ENCODE data around the gene CTXN1.
"Not testable (repeated sequence)": the region's sequence is repeated elsewhere in the genome, so short reads cannot be mapped to it uniquely, and the experiment has no call there.

The CTXN1 gene

DNA sequence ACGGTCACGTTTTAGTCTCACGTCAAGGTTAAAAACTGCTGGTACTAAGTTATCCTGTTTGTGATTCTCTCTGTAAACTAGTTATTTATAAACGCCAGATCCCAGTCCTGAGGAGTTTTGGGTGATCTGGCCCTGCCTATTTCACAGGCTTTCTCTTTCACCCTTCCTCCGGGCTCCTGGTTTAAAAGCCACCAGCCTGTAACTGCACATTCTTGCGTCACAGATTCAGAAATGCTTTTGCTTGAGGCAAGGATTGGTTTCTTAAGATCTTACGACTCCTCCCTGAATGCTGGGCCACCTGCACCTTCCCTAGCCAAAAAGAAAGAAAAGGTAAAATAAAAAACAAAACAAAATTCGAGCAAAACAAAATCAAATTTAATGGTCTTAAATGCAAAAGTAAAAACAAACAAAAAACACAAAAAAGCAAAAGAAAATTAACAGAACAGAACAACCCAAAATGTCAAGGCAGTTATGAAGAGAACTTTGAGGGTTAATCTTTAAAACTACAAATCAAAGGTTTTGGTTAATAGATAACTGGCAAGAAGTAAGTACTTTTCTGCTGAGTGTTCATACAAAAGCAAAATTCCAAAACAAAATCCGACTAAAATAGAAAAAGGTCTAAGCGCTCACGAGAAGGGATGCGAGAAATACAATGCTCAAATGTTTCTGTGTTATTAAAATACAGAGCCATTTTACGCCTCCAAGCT is 36.1 kb upstream of the CTXN1 start:
- no peak for DNase-seq (ENCODE audit: low spot score)
- TF ChIP-seq, protein P1, sequence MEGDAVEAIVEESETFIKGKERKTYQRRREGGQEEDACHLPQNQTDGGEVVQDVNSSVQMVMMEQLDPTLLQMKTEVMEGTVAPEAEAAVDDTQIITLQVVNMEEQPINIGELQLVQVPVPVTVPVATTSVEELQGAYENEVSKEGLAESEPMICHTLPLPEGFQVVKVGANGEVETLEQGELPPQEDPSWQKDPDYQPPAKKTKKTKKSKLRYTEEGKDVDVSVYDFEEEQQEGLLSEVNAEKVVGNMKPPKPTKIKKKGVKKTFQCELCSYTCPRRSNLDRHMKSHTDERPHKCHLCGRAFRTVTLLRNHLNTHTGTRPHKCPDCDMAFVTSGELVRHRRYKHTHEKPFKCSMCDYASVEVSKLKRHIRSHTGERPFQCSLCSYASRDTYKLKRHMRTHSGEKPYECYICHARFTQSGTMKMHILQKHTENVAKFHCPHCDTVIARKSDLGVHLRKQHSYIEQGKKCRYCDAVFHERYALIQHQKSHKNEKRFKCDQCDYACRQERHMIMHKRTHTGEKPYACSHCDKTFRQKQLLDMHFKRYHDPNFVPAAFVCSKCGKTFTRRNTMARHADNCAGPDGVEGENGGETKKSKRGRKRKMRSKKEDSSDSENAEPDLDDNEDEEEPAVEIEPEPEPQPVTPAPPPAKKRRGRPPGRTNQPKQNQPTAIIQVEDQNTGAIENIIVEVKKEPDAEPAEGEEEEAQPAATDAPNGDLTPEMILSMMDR (IDR thresholded peaks at IDR 0.05), result no peak
- H3K4me3 ChIP-seq, result no peak overlapping the region
- no peak overlapping the region for H3K27ac ChIP-seq

DNA sequence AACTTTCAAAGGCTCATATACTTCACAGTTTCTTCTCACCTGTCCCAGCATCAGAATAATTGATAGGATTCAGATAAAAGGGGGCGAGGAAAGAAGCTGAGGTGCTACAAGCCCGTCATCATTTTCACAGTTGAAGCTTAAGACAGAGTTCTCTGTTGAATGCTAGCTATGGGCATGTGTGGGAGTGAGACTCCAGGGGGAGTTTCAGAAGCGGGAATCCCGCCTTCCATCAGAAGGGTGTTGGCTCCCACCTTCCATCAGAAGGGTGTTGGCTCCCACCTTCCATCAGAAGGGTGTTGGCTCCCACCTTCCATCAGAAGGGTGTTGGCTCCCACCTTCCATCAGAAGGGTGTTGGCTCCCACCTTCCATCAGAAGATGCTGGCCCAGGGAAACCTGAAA is 35.1 kb upstream of the CTXN1 start:
- not testable (repeated sequence) for H3K27ac ChIP-seq; H3K4me3 ChIP-seq; DNase-seq (ENCODE audit: low spot score)

DNA sequence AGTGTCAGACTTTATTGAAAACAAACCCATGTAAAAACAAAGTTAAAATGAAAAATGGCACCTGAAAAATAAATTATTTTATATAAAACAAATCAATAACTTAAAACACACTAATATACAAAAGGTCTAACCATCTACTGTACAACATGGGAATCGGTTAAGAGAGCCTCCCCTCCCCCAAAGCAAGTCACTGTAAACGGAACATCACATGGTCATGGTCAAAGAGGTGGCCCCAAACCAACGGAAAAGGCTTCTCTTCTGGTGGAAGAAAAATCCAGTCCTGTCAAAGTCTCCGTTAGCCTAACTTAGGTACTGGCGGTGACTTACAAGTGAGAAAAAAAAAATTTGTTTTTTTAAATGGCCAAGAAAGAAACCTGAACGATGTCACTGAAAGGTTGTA is 33.3 kb upstream of the CTXN1 start:
- TF ChIP-seq, protein P1 (IDR thresholded peaks at IDR 0.05), result no peak
- Histone ChIP-seq H3K27ac (no peak overlapping the region), H3K4me3 (no peak overlapping the region)
- no peak for DNase-seq (ENCODE audit: low spot score)

DNA sequence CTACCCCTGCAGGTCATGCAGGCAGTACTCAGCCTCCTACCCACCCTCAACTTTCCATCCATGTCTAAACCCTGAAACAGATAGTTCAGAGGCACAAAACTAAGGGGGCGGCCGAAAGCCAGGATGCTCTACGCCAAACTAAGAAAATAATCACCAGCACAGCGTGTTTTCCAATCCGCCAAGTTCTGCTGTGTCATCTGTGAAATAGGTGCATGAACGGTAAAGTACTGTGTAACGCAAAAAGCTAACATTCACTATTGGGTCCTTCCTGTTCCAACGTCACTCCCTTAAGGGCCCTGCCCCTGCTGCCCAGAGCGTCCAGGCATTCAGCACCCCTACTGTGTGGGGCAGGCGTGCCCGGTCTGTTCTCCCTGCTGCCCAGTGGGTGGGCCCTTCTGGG is 29.8 kb upstream of the CTXN1 start:
- DNase-seq (ENCODE audit: low spot score), result no peak
- H3K27ac ChIP-seq, result no peak overlapping the region
- TF ChIP-seq, protein P1 (IDR thresholded peaks at IDR 0.05), result no peak
- H3K4me3 ChIP-seq, result no peak overlapping the region

DNA sequence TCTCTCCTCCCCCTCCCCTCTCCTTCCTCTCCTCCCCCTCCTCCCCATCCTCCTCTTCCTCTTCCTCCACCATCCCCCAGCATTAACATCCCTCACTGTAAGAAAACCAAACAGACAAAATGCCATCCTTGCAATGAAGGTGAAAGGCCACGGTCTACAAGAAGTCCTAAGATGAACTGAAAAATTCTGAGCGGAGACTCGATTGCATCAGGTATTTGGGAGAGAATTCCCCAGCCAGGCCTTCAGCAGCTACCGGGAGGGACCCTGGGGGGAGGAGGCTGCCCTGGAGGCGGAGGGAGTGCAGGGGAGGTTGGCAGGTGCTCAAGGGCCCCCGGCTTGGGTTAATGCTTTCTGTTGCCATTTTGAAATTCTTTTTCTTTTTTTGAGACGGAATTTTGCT is 27.6 kb upstream of the CTXN1 start:
- DNase-seq (ENCODE audit: low spot score), result no peak
- no peak overlapping the region for H3K4me3 ChIP-seq
- TF ChIP-seq, protein P1 (IDR thresholded peaks at IDR 0.05), result no peak
- no peak overlapping the region for H3K27ac ChIP-seq

DNA sequence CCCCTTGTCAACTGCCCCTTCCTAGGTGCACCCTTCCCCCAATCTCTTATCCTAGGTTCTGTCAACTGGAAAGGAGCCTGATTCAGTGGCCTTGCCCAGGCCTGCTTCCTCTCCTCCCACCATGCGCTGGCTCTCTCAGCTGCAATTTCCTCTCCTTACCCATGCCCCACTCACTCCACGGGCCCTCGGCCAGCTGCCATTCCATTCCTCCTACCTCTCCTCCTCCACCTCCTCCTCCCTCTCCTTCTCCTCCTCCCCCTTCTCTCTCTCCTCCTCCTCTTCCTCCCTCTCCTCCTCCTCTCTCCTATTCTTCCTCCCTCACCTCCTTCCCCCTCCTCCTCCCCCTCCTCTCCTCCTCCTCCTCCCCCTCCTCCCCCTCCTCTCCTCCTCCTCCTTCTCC is 27.1 kb upstream of the CTXN1 start:
- H3K4me3 ChIP-seq, result no peak overlapping the region
- TF ChIP-seq, protein P1 (IDR thresholded peaks at IDR 0.05), result no peak
- no peak for DNase-seq (ENCODE audit: low spot score)
- H3K27ac ChIP-seq, result no peak overlapping the region

DNA sequence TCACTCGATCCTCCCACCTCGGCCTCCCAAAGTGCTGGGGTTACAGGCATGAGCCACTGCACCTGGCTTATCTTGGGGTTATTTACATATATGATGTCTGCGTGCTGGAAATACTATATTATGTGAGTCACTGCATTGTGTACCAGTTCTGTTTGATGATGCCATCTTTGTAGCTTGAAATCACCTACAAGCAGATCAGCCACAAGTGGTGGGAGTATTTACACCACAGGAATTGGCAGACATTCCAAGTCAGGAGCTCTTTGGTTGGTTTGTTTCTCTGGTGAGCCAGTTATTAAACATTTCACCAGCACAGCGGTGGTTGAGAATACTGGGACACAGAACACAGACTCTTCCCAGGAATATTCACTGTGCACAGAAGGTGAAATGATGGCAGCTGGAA is 22.0 kb upstream of the CTXN1 start:
- Histone ChIP-seq H3K4me3 (no peak overlapping the region), H3K27ac (no peak overlapping the region)
- no peak for DNase-seq (ENCODE audit: low spot score)
- TF ChIP-seq, protein P1 (IDR thresholded peaks at IDR 0.05), result no peak

All from coronary artery (tissue), 2 donors.